Breast epithelium (tissue), 4 donors: ENCODE measurements around the gene KAT6B. TPM values are rescaled to one million over a fixed set of nuclear protein-coding genes. Genes with fewer than 3 reads are reported as not detected.
A peak's percentile ranks its signal among the peaks of the same experiment; 100 is the strongest.

Source experiments
- DNase-seq, 2 donors: peaks; one replicate each; pipeline ENCODE4 v3.0.0-alpha.2; 2019; ENCODE audit warnings: low spot score in 2 of 2
- H3K27ac ChIP-seq, 2 donors: fragments of 200-600 bp; sonication (generic) in 1 of 2; one replicate each; pipeline ENCODE4 v1.5.1; 2016 to 2019; ENCODE audit warnings: mild to moderate bottlenecking in 1 of 2
- H3K27me3 ChIP-seq, 2 donors: fragments of 200-600 bp; sonication (generic) in 1 of 2; one replicate each; pipeline versions ENCODE4 v1.5.1 to v1.6.0; 2017 to 2019; ENCODE audit warnings: control low read depth in 1 of 2, mild to moderate bottlenecking in 1 of 2
- H3K36me3 ChIP-seq: fragments of 200-600 bp; one replicate; pipeline ENCODE4 v1.5.1; 2019
- H3K4me1 ChIP-seq, 2 donors: fragments of 200-600 bp; sonication (generic); one replicate each; pipeline ENCODE4 v1.5.1; 2016 to 2019; ENCODE audit warnings: control low read depth in 1 of 2
- H3K4me3 ChIP-seq, 3 donors: fragments of 200-600 bp; sonication (generic); 1 replicate in 2 of 3; 2 replicates in 1 of 3; pipeline ENCODE4 v1.5.1; 2016 to 2019; ENCODE audit warnings: mild to moderate bottlenecking in 3 of 3, moderate library complexity in 2 of 3
- H3K9me3 ChIP-seq, 2 donors: fragments of 200-600 bp; sonication (generic) in 1 of 2; one replicate each; pipeline ENCODE4 v1.5.1; 2016 to 2019; ENCODE audit warnings: control low read depth in 1 of 2
- POLR2A ChIP-seq: fragments of 450-650 bp; IDR thresholded peaks from one replicate; pipeline ENCODE4 v1.6.1; 2016; ENCODE audit warnings: antibody characterized with exemption, mild to moderate bottlenecking, moderate library complexity
- POLR2AphosphoS5 ChIP-seq, 3 donors: sonication (generic); formaldehyde crosslinking; IDR thresholded peaks; one replicate each; pipeline ENCODE4 v1.6.1; 2017; ENCODE audit warnings: antibody characterized with exemption in 3 of 3
- intact Hi-C: fragments of 100-400 bp; cut with DNase I; formaldehyde crosslinking; loops from one replicate; pipeline ENCODE4 v1.15.1; 2023; ENCODE audit warnings: low total_unique reads
- total RNA-seq, 3 donors: library from RNA; depleted of rRNA; stranded (reverse); fragments of >200 nt; gene quantifications; one replicate each; pipeline ENCODE4 v1.1.0, GENCODE V29; 2016
- TF ChIP-seq, protein P1 (sequence below), 3 donors: fragments of 450-650 bp; IDR thresholded peaks; one replicate each; pipeline ENCODE4 v1.5.1; 2016 to 2017; ENCODE audit warnings: antibody characterized with exemption in 3 of 3, mild to moderate bottlenecking in 3 of 3, moderate library complexity in 3 of 3

Gene KAT6B
- total RNA-seq, 3 donors from 2014 or later: 46.2 to 90.3 (median 55.7) TPM

DNA sequence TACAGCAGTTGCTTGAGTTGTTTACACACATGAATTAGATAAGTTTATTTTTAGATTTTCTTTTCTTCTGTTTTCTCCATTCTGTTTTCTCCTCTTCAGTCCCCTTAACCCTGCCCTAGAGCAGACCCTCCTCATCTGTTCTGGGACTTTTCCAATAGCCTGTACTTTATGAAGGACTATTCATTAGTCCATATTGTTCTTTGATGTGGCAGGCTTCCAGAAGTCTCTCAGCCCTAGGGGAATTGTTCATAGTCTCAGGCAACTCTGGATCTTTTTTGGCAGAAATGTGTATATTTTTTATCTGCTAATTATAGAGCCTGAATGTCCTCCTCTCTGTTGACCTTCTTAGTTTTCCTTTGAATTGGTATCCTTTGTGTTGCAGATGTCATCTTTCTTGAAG lies 25.4 kb downstream of the KAT6B start:
- intact Hi-C loops: no loop called here
- no peak for DNase-seq
- Histone ChIP-seq H3K4me1 (peaks cover 0 to 11% of the 10 kb centered on the region in 2 donors), H3K9me3 (no peaks in the 10 kb centered on the region), H3K4me3 (no peak overlapping the region), H3K27ac (peak overlapping the region in 1 of 2 donors; percentile 49), H3K36me3 (no peaks in the 10 kb centered on the region), H3K27me3 (no peaks in the 10 kb centered on the region)
- TF ChIP-seq, protein P1, sequence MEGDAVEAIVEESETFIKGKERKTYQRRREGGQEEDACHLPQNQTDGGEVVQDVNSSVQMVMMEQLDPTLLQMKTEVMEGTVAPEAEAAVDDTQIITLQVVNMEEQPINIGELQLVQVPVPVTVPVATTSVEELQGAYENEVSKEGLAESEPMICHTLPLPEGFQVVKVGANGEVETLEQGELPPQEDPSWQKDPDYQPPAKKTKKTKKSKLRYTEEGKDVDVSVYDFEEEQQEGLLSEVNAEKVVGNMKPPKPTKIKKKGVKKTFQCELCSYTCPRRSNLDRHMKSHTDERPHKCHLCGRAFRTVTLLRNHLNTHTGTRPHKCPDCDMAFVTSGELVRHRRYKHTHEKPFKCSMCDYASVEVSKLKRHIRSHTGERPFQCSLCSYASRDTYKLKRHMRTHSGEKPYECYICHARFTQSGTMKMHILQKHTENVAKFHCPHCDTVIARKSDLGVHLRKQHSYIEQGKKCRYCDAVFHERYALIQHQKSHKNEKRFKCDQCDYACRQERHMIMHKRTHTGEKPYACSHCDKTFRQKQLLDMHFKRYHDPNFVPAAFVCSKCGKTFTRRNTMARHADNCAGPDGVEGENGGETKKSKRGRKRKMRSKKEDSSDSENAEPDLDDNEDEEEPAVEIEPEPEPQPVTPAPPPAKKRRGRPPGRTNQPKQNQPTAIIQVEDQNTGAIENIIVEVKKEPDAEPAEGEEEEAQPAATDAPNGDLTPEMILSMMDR (IDR thresholded peaks at IDR 0.05): no peak
- TF ChIP-seq POLR2A (no peak), POLR2AphosphoS5 (IDR thresholded peaks at IDR 0.05) (no peak)

DNA sequence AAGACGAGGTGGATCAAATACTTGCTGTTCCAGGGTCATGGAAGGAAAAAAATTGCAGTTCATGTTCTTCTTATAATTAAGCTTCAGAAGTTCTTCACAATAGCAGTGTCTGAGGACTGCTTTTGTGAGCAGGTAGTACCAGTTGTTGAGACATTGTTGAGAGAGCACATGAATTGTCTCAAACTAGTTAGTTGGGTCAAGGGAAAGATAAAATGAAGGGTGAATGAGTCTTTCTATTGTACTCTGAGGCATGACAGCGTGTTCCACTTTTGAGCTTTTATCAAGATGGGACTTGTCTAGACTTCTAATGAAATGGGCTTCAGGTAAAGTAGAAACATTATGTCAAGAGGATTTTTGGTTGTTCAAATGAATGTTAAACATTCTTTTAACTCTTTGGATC lies 26.0 kb downstream of the KAT6B start:
- intact Hi-C loops: no loop called here
- H3K9me3 ChIP-seq: no peaks in the 10 kb centered on the region
- no peak overlapping the region for H3K4me3 ChIP-seq
- H3K36me3 ChIP-seq: no peaks in the 10 kb centered on the region
- TF ChIP-seq POLR2AphosphoS5 (IDR thresholded peaks at IDR 0.05) (no peak), POLR2A (no peak)
- TF ChIP-seq, protein P1 (IDR thresholded peaks at IDR 0.05): no peak
- peak overlapping the region in 1 of 2 donors; percentile 49 for H3K27ac ChIP-seq
- DNase-seq: no peak
- H3K27me3 ChIP-seq: no peaks in the 10 kb centered on the region
- H3K4me1 ChIP-seq: peaks cover 0 to 11% of the 10 kb centered on the region in 2 donors

DNA sequence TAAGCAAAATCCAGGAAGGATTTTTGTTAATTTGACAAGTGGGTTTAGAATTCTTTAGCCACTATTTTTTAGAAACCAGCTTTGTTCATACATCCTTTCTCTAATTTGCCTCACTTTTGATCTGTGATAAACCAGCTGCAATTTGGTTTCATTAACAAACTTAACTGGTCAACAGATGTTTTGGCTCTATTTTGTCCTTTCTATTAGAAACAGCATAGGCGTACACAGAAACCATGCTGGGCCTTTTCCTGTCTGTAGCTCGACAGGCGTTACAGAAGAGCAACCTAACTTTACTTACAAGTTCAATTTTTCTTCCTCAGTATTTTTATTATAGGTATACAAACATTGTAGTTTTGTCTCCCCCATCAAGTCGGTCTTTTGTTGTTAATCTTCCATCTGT lies 28.2 kb downstream of the KAT6B start:
- no peaks in the 10 kb centered on the region for H3K36me3 ChIP-seq
- no peaks in the 10 kb centered on the region for H3K27me3 ChIP-seq
- TF ChIP-seq, protein P1 (IDR thresholded peaks at IDR 0.05): no peak
- TF ChIP-seq POLR2AphosphoS5 (IDR thresholded peaks at IDR 0.05) (no peak), POLR2A (no peak)
- H3K27ac ChIP-seq: no peak overlapping the region
- H3K4me3 ChIP-seq: no peak overlapping the region
- no peak for DNase-seq
- H3K9me3 ChIP-seq: no peaks in the 10 kb centered on the region
- peaks cover 0 to 11% of the 10 kb centered on the region in 2 donors for H3K4me1 ChIP-seq
- intact Hi-C loops: no loop called here

DNA sequence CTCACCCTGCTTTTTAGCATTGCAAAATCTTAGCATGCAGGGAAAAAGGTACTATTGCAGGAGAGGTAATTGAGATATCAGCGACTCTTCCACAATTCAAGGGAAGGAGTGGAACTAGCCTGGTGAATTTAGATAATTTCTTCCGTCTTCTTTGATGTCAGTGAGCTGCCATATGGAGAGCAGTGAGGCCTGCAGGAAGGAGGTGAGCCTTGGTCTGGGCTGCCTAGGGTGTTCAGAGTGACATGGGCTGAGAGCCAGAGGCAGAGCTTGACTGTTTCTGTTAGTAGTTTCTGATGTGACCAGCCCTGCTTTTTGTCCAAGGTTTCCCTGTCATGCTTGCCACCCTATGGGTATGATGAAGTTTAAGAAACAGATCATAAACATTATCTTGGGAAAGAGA lies 28.6 kb downstream of the KAT6B start:
- intact Hi-C loops: no loop called here
- no peak for DNase-seq
- Histone ChIP-seq H3K27me3 (no peaks in the 10 kb centered on the region), H3K9me3 (no peaks in the 10 kb centered on the region), H3K4me3 (no peak overlapping the region), H3K4me1 (peaks cover 0 to 11% of the 10 kb centered on the region in 2 donors), H3K36me3 (no peaks in the 10 kb centered on the region), H3K27ac (peak overlapping the region in 1 of 2 donors; percentile 16)
- TF ChIP-seq POLR2A (no peak), POLR2AphosphoS5 (IDR thresholded peaks at IDR 0.05) (no peak)
- TF ChIP-seq, protein P1 (IDR thresholded peaks at IDR 0.05): no peak

DNA sequence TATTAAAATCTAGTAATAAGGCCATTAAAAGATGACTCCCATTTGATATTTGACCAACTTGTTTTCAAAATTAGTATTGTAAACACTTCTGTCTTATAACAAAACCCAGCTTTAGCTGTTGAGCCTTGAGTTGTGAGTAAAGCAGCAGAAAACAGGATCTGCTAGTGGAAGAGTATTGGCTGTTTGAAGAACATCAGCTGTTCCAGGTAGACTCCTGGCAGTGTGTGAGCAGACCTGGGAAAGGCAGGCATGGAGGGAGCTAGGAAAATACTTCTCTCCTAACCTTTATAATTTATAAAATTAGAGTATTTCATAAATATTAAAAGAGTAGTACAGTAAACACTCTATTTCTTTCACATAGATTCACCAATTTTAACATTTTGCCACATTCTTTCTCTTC lies 29.0 kb downstream of the KAT6B start:
- intact Hi-C loops: no loop called here
- peaks cover 0 to 11% of the 10 kb centered on the region in 2 donors for H3K4me1 ChIP-seq

More for the DNA sequence above, 29.0 kb downstream of the KAT6B start:
- Histone ChIP-seq H3K27me3 (no peaks in the 10 kb centered on the region), H3K27ac (no peak overlapping the region), H3K9me3 (no peaks in the 10 kb centered on the region), H3K4me3 (no peak overlapping the region), H3K36me3 (no peaks in the 10 kb centered on the region)
- DNase-seq: no peak
- TF ChIP-seq, protein P1 (IDR thresholded peaks at IDR 0.05): no peak
